Measurements from ENCODE around the gene KRTAP4-9.

GRCh38 chr17:41071606-41072360 lies 33.4 kb upstream of the KRTAP4-9 start:
- no peak for TF ChIP-seq PPARA (CRISPR knock-in tag; IDR thresholded peaks at IDR 0.05; ENCODE audit: borderline replicate concordance)
- no peak for TF ChIP-seq ISL1 (CRISPR knock-in tag; IDR thresholded peaks at IDR 0.05)
- no peak for TF ChIP-seq PATZ1 (CRISPR knock-in tag; IDR thresholded peaks at IDR 0.05; ENCODE audit: borderline replicate concordance)
- TF ChIP-seq OSR1 (CRISPR knock-in tag; IDR thresholded peaks at IDR 0.05): no peak
- TF ChIP-seq GLIS3 (CRISPR knock-in tag; IDR thresholded peaks at IDR 0.05): no peak
